Karpas-422 (cell line): ENCODE measurements around the gene MIOS. TPM values are rescaled to one million over a fixed set of nuclear protein-coding genes. Genes with fewer than 3 reads are reported as not detected.

Source experiments
- DNase-seq: peaks from one replicate; pipeline ENCODE4 v3.0.0-alpha.2; 2015
- H2AFZ ChIP-seq: fragments of 200-600 bp; sonication (generic); 2 replicates; pipeline ENCODE4 v1.6.1; 2014; ENCODE audit warnings: antibody characterized with exemption, low read length, mixed read lengths
- H3K27ac ChIP-seq: fragments of 200-600 bp; sonication (generic); 2 replicates; pipeline ENCODE4 v1.5.1; 2014; ENCODE audit warnings: mild to moderate bottlenecking, low read length, moderate library complexity
- H3K27me3 ChIP-seq: fragments of 200-600 bp; sonication (generic); 2 replicates; pipeline ENCODE4 v1.6.1; 2014; ENCODE audit warnings: low read length, mixed read lengths
- H3K36me3 ChIP-seq: fragments of 200-600 bp; sonication (generic); 2 replicates; pipeline ENCODE4 v1.6.1; 2014; ENCODE audit warnings: low read length, mixed read lengths; ENCODE audit not compliant: insufficient read depth
- H3K4me1 ChIP-seq: fragments of 200-600 bp; sonication (generic); 2 replicates; pipeline ENCODE4 v1.6.1; 2014; ENCODE audit warnings: mild to moderate bottlenecking, low read length, mixed read lengths
- H3K4me2 ChIP-seq: fragments of 200-600 bp; sonication (generic); 2 replicates; pipeline ENCODE4 v1.6.1; 2014; ENCODE audit warnings: low read length, low read depth, mild to moderate bottlenecking; ENCODE audit not compliant: poor library complexity, severe bottlenecking
- H3K4me3 ChIP-seq: fragments of 200-600 bp; sonication (generic); 2 replicates; pipeline ENCODE4 v1.5.1; 2014; ENCODE audit warnings: mild to moderate bottlenecking, antibody characterized with exemption, low read length, mixed read lengths
- H3K79me2 ChIP-seq: fragments of 200-600 bp; sonication (generic); 2 replicates; pipeline ENCODE4 v1.6.1; 2014; ENCODE audit warnings: mild to moderate bottlenecking, low read length, mixed read lengths
- H3K9ac ChIP-seq: fragments of 200-600 bp; sonication (generic); 2 replicates; pipeline ENCODE4 v1.6.0; 2014; ENCODE audit warnings: low read length
- H3K9me2 ChIP-seq: fragments of 200-600 bp; sonication (generic), shearing (Covaris generic); replicated peaks from 2 replicates; pipeline ENCODE4 v1.6.0; 2014; ENCODE audit warnings: mild to moderate bottlenecking, low read length, moderate library complexity; ENCODE audit not compliant: insufficient read depth
- H3K9me3 ChIP-seq: fragments of 300-700, 200-600 bp; sonication (generic); 2 replicates; pipeline ENCODE4 v1.6.1; 2014; ENCODE audit warnings: low read length, mixed read lengths
- H4K20me1 ChIP-seq: fragments of 200-600 bp; sonication (generic); 2 replicates; pipeline ENCODE4 v1.6.1; 2014; ENCODE audit warnings: mild to moderate bottlenecking, antibody characterized with exemption, low read length, low read depth; ENCODE audit not compliant: insufficient read depth
- total RNA-seq: library from RNA; depleted of rRNA; stranded (reverse); fragments of >200 nt; shearing (Covaris generic); gene quantifications from 2 replicates; pipeline ENCODE4 v1.2.3, GENCODE V29; 2014; ENCODE audit warnings: low replicate concordance

MIOS gene
- total RNA-seq, 1 experiment from 2014 or later, result 105 TPM

GRCh38 chr7:7542251-7542835, 24.3 kb upstream of the MIOS start:
- H3K36me3 ChIP-seq, result no peaks in the 10 kb centered on the region
- no peaks in the 10 kb centered on the region for H3K4me1 ChIP-seq
- no peak overlapping the region for H2AFZ ChIP-seq
- no peak overlapping the region for H3K9ac ChIP-seq
- H3K27ac ChIP-seq, result no peak overlapping the region
- no peaks in the 10 kb centered on the region for H3K9me3 ChIP-seq
- no peak overlapping the region for H3K4me2 ChIP-seq
- no peak for DNase-seq
- no peaks in the 10 kb centered on the region for H3K9me2 ChIP-seq
- no peaks in the 10 kb centered on the region for H4K20me1 ChIP-seq
- no peaks in the 10 kb centered on the region for H3K27me3 ChIP-seq
- no peaks in the 10 kb centered on the region for H3K79me2 ChIP-seq
- H3K4me3 ChIP-seq, result no peak overlapping the region

- no peak overlapping the region for H3K9ac ChIP-seq
- H3K27me3 ChIP-seq, result no peaks in the 10 kb centered on the region
- H3K4me2 ChIP-seq, result no peak overlapping the region
- no peaks in the 10 kb centered on the region for H3K9me2 ChIP-seq
- no peak for DNase-seq
- H3K9me3 ChIP-seq, result no peaks in the 10 kb centered on the region
- no peaks in the 10 kb centered on the region for H3K79me2 ChIP-seq
- H4K20me1 ChIP-seq, result no peaks in the 10 kb centered on the region
- H3K36me3 ChIP-seq, result no peaks in the 10 kb centered on the region
- H3K27ac ChIP-seq, result no peak overlapping the region
- no peaks in the 10 kb centered on the region for H3K4me1 ChIP-seq
- H2AFZ ChIP-seq, result no peak overlapping the region
- H3K4me3 ChIP-seq, result no peak overlapping the region
Measured at GRCh38 chr7:7548407-7548806, 18.3 kb upstream of the MIOS start.

GRCh38 chr7:7550663-7551062, 16.0 kb upstream of the MIOS start:
- Histone ChIP-seq H3K9me3 (no peaks in the 10 kb centered on the region), H3K27me3 (no peaks in the 10 kb centered on the region), H3K9ac (no peak overlapping the region), H2AFZ (no peak overlapping the region), H3K4me3 (no peak overlapping the region), H3K4me2 (no peak overlapping the region), H3K9me2 (no peaks in the 10 kb centered on the region), H3K36me3 (no peaks in the 10 kb centered on the region), H3K4me1 (no peaks in the 10 kb centered on the region), H4K20me1 (no peaks in the 10 kb centered on the region), H3K27ac (no peak overlapping the region), H3K79me2 (no peaks in the 10 kb centered on the region)
- no peak for DNase-seq

- Histone ChIP-seq H3K9me2 (no peaks in the 10 kb centered on the region), H3K27me3 (no peaks in the 10 kb centered on the region), H3K4me3 (no peak overlapping the region), H3K27ac (no peak overlapping the region), H3K4me2 (no peak overlapping the region), H3K4me1 (no peaks in the 10 kb centered on the region), H4K20me1 (no peaks in the 10 kb centered on the region), H3K9ac (no peak overlapping the region), H3K79me2 (no peaks in the 10 kb centered on the region), H3K9me3 (no peaks in the 10 kb centered on the region), H2AFZ (no peak overlapping the region), H3K36me3 (no peaks in the 10 kb centered on the region)
- no peak for DNase-seq
Measured at GRCh38 chr7:7552199-7552598, 14.5 kb upstream of the MIOS start.

- H3K9me3 ChIP-seq, result no peaks in the 10 kb centered on the region
- no peaks in the 10 kb centered on the region for H3K9me2 ChIP-seq
- H3K4me1 ChIP-seq, result no peaks in the 10 kb centered on the region
- H3K36me3 ChIP-seq, result no peaks in the 10 kb centered on the region
- no peak for DNase-seq
- no peaks in the 10 kb centered on the region for H4K20me1 ChIP-seq
- no peak overlapping the region for H3K4me3 ChIP-seq
- H3K79me2 ChIP-seq, result no peaks in the 10 kb centered on the region
- H3K27me3 ChIP-seq, result no peaks in the 10 kb centered on the region
- H3K9ac ChIP-seq, result no peak overlapping the region
- H2AFZ ChIP-seq, result no peak overlapping the region
- H3K27ac ChIP-seq, result no peak overlapping the region
- no peak overlapping the region for H3K4me2 ChIP-seq
Measured at GRCh38 chr7:7553386-7553785, 13.3 kb upstream of the MIOS start.

GRCh38 chr7:7554021-7554432, 12.7 kb upstream of the MIOS start:
- no peak overlapping the region for H3K4me2 ChIP-seq
- H3K9me2 ChIP-seq, result no peaks in the 10 kb centered on the region
- H3K79me2 ChIP-seq, result no peaks in the 10 kb centered on the region
- no peaks in the 10 kb centered on the region for H3K4me1 ChIP-seq
- H3K36me3 ChIP-seq, result no peaks in the 10 kb centered on the region
- no peaks in the 10 kb centered on the region for H3K9me3 ChIP-seq
- no peak for DNase-seq
- no peaks in the 10 kb centered on the region for H4K20me1 ChIP-seq
- no peak overlapping the region for H2AFZ ChIP-seq
- no peak overlapping the region for H3K27ac ChIP-seq
- H3K9ac ChIP-seq, result no peak overlapping the region
- no peak overlapping the region for H3K4me3 ChIP-seq
- H3K27me3 ChIP-seq, result no peaks in the 10 kb centered on the region

- Histone ChIP-seq H2AFZ (no peak overlapping the region), H3K79me2 (no peaks in the 10 kb centered on the region), H3K27me3 (no peaks in the 10 kb centered on the region), H4K20me1 (no peaks in the 10 kb centered on the region), H3K9ac (no peak overlapping the region), H3K4me1 (no peaks in the 10 kb centered on the region), H3K9me3 (no peaks in the 10 kb centered on the region), H3K4me2 (no peak overlapping the region), H3K9me2 (no peaks in the 10 kb centered on the region), H3K27ac (no peak overlapping the region), H3K4me3 (no peak overlapping the region), H3K36me3 (no peaks in the 10 kb centered on the region)
- no peak for DNase-seq
Measured at GRCh38 chr7:7554649-7555575, 11.8 kb upstream of the MIOS start.

GRCh38 chr7:7556852-7557251, 9.8 kb upstream of the MIOS start:
- Histone ChIP-seq H3K27ac (no peak overlapping the region), H3K36me3 (no peaks in the 10 kb centered on the region), H2AFZ (no peak overlapping the region), H3K79me2 (no peaks in the 10 kb centered on the region), H3K4me2 (no peak overlapping the region), H3K9ac (no peak overlapping the region), H3K27me3 (no peaks in the 10 kb centered on the region), H3K9me2 (no peaks in the 10 kb centered on the region), H3K9me3 (no peaks in the 10 kb centered on the region), H3K4me3 (no peak overlapping the region), H4K20me1 (no peaks in the 10 kb centered on the region), H3K4me1 (no peaks in the 10 kb centered on the region)
- DNase-seq, result no peak
